Measurements from ENCODE around the gene UGT1A10.

GRCh38 chr2:233807215-233807865 lies 171.1 kb downstream of the UGT1A10 start:
- TF ChIP-seq REST (IDR thresholded peaks at IDR 0.05; ENCODE audit: low read depth) (no peak), RAD21 (IDR thresholded peaks at IDR 0.05; ENCODE audit: low read depth) (no peak), EP300 (IDR thresholded peaks at IDR 0.05; ENCODE audit: borderline replicate concordance) (no peak), TCF12 (IDR thresholded peaks at IDR 0.05; ENCODE audit: low read depth) (no peak), MAX (IDR thresholded peaks at IDR 0.05) (no peak), CEBPB (IDR thresholded peaks at IDR 0.05) (no peak), YY1 (IDR thresholded peaks at IDR 0.05; ENCODE audit: low read depth) (no peak), TAF1 (IDR thresholded peaks at IDR 0.05; ENCODE audit: low read depth) (no peak), CREB1 (IDR thresholded peaks at IDR 0.05; ENCODE audit: low read depth) (no peak), FOXM1 (IDR thresholded peaks at IDR 0.05; ENCODE audit: borderline replicate concordance, low read depth) (no peak)

All from Ishikawa (cell line).